Stimulated activated CD4-positive, alpha-beta T cell treated with anti-CD3 and anti-CD28 coated beads, Interleukin-15, amount 100 ng/mL, for 1 hour (primary cell): ENCODE measurements around the gene NOSIP.

Experiments used
- DNase-seq, 2 donors: peaks; one replicate each; pipeline ENCODE4 v3.0.0-alpha.2; 2020; ENCODE audit warnings: low read depth in 1 of 2, low spot score in 1 of 2

The NOSIP gene

DNA sequence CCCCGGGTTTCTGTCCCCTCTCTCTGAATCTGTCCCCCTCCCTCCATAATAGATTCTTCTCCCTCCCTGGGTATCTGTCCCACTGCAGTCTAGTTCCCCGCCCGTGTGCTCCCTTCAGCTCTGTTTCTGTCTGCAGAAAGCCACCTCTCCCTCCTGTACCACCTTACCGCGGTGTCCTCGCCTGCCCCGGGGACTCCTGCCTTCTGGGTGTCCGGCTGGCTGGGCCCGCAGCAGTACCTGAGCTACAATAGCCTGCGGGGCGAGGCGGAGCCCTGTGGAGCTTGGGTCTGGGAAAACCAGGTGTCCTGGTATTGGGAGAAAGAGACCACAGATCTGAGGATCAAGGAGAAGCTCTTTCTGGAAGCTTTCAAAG is 66.6 kb downstream of the NOSIP start:
- no peak for DNase-seq

DNA sequence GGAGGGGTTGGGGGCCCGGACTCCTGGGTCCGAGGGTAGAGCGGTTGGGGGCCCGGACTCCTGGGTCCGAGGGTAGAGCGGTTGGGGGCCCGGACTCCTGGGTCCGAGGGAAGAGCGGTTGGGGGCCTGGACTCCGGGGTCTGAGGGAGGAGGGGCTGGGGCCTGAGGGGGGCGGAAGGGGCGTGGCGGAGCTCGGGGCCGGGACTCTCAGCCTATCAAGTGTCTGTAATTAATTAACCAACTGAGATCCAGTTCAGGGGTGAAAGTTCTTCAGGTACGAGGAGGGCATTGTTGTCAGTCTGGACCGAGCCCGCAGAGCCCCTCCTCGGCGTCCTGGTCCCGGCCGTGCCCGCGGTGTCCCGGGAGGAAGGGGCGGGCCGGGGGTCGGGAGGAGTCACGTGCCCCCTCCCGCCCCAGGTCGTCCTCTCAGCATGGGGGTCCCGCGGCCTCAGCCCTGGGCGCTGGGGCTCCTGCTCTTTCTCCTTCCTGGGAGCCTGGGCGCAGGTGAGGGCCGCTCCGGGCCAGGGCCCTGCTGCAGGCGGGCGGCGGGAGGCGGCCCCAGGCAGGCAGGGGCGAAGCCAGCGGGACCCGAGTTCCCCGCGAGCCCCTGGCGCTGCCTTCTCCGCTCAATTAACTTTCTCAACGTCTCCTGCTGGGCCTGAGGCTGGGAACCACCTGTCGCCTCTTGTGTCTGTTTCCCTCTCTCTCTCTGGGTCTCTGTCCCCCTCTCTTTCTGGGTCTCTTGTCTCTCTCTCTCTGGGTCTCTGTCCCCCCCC is 67.2 kb downstream of the NOSIP start:
- DNase-seq = no peak

DNA sequence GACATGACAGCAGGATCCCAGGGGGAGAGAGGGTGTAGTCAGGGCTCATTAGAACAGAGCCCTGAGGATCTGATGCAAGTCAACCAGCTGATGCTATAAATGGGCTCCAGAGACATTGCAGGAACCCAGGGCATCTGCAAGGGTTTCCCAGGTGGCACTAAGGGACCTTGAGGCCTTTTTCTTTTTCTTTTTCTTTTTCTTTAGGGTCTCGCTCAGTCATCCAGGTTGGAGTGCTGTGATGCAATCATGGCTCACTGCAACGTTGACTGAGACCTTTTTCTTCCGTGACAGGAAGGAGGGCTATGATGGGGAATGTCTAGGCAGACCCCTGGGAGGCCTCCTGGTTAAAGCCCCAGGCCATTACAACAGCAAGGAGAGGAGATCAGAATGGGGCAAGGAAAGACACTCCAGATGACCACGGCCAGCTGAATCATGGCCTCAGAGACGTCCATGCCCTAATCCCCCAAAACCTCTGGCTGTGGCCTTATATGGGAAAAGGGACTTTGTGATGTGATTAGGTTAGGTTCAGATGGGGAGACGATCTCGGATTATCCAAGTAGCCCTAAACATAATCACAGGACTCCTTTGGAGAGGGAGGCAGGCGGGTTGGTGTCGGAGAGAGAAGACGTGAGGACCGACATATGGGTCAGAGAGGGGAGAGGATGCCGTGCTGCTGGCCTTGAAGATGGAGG is 72.4 kb downstream of the NOSIP start:
- DNase-seq = no peak

DNA sequence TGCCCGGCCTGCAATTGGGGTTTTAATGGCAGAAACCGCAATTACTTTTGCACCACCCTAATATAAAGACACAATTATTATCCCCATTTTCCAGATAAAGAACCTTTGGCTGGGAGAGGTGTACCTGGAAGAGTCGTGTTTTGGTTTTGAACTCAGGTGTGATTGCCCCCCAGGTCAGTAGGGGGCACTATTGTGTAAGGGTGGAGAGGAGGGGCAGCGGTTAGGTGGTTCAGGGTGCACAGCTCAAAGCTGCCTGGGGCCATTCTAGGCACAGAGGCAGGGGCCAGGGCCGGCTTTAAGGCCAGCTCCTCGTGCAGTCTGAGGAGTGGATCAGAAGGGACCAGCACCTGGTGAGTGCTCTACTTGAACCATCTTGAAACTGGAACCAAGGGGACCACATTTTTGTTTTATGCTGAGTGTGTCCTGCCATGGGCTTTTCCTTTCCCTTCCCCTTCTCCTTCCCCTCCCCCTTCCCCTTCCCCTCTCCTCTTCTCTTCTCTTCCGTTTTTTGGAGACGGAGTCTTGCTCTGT is 73.7 kb downstream of the NOSIP start:
- DNase-seq = peak in 1 of 2 donors; percentile 62
